Measurements from ENCODE around the gene IFT80.

IFT80 gene

GRCh38 chr3:160399125-160400029, at the start of gene IFT80, which contains the start of gene SMC4:
Gene IFT80 (minus strand): TSS chr3:160399225. CDS start chr3:160384600, 14,625 bp downstream.
Gene SMC4 (plus strand): TSS chr3:160399650. CDS start chr3:160400827, 1,177 bp downstream.
- DNase-seq = peak; percentile 99

GRCh38 chr3:160447544-160447943, 48.5 kb upstream of the IFT80 start:
- DNase-seq = no peak

DNA sequence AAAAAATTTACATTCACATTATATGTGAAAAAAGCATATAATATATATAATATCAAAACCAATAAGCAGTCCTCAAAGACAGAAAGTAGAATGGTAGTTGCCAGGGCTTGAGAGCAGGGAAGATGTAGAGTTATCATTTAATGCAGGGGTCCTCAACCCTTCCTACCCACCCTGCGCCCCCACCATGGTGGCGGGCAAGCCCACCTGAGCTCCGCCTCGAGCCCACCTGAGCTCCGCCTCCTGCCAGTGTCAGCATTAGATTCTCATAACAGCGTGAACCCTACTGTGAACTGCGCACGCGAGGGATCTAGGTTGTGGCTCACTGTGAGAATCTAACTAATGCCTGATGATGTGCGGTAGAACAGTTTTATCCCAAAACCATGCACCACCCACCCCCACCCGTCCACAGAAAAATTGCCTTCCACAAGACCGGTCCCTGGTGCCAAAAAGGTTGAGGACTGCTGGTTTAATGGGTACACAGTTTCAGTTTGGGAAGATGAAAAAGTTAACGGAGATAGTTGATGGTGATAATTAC, 47.6 kb upstream of the IFT80 start:
- no peak for DNase-seq

GRCh38 chr3:160445854-160446253, 46.8 kb upstream of the IFT80 start:
- no peak for DNase-seq

DNA sequence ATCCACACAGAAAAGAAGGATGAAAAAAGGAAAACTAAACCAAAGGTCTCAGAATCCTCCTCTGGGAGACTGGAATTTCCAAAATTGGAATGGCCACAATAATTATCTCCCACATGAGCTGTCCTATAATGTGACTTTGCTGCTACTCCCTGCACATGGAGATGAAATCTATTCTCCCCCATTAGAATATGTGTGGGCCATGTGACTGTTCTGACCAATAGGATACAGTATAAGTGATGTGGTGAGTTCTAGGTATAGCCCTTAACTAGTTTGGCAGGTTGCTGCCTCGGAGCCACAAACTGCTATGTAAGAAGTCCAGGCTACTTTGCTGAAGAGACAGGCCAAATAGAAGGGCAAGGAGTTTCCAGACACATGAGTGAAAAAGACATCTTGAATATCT, 45.4 kb upstream of the IFT80 start:
- no peak for DNase-seq

DNA sequence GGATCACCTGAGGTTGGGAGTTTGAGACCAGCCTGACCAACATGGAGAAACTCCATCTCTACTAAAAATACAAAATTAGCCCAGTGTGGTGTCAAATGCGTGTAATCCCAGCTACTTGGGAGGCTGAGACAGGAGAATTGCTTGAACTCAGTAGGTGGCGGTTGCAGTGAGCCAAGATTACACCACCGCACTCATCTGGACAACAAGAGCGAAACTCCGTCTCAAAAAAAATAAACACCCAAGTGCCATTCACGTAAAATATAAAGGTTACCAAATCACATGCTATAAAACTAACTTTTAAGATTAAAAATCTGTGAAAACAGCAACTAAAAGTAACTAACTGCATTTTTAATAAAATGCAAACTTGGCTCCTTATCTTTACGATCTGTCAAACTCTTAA, 41.7 kb upstream of the IFT80 start:
- no peak for DNase-seq

DNA sequence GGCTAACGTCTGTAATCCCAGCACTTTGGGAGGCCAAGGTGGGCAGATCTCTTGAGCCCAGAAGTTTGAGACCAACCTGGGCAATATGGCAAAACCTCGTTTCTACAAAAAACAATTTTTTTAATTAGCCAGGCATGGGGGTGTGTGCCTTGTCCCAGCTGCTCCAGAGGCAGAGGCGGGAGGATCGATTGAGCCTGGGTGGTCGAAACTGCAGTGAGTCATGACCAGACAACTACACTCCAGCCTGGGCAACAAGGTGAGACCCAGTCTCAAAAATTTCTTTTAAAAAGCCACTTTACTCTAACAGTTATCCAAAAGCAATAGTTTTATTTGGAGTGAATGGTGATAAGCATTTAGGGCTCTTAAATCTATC, 38.0 kb upstream of the IFT80 start:
- DNase-seq = no peak

DNA sequence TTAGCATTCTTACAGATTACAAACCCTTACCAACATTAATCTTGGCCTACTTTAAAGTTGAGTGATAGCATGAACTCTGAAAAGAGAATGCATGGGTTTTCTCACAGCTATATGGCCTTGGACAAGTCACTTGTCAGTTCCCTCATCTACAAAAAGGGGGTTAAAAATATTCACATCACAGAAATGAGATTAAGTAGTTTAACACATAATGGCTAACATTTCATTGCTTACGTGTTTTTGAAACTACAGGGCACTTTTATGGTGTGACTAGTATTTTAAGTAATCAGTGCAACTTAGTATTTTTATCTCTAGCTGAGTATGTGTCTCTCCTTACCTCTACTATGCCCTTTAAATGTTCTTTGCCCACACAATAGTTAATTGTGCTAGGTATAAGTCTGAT, 36.7 kb upstream of the IFT80 start:
- no peak for DNase-seq

DNA sequence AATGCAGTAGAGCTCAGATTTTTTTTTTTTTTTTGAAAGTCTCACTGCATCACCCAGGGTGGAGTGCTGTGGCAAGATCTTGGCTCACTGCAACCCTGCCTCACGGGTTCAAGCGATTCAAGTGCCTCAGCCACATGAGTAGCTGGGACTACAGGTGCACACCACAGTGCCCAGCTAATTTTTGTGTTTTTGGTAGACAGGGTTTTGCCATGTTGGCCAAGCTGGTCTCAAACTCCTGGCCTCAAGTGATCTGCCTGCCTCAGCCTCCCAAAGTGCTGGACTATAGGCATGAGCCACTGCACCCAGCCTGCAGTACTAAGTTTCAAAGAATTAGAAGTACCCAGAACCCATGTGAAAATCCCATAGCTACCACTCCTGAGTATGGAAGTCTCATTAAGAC, 36.1 kb upstream of the IFT80 start:
- no peak for DNase-seq

DNA sequence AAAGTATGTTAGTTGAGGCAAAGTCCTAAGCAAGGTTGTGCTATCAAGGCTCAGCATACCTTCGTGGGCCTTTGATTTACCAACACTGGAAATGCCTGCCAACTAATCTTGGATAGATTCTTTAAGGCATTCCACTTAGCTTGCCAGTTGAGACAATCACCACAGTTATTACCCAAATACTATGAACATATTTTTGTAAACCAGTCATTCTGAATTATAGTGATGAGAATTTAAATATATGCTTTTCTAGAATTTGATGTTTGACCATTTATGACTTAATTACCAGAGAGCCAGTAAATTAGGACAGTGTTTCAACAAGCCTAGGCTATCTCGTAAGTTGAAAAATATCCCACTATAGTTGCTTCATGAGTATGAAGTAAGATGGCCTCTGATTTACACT, 35.0 kb upstream of the IFT80 start:
- DNase-seq = no peak

GRCh38 chr3:160427832-160428424, 28.9 kb upstream of the IFT80 start:
- no peak for DNase-seq

DNA sequence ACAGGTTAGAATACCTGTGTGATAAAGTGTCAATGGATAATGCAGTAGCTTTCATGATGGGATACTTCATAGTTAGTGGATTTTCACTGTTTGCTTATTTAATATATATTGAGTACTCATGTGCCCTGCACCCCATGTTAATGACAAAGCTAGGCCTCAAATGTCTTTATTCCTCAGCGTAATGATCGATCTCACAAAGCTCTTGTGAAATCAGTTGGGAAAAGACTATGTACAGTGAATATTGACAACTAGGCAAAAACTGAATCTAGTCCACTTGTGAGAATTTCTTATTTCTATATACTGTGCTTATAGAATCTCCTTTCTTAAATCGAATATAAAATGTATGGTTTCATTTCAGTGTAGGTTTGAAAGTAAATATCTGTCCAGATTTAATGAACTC, 18.3 kb upstream of the IFT80 start:
- DNase-seq = no peak

DNA sequence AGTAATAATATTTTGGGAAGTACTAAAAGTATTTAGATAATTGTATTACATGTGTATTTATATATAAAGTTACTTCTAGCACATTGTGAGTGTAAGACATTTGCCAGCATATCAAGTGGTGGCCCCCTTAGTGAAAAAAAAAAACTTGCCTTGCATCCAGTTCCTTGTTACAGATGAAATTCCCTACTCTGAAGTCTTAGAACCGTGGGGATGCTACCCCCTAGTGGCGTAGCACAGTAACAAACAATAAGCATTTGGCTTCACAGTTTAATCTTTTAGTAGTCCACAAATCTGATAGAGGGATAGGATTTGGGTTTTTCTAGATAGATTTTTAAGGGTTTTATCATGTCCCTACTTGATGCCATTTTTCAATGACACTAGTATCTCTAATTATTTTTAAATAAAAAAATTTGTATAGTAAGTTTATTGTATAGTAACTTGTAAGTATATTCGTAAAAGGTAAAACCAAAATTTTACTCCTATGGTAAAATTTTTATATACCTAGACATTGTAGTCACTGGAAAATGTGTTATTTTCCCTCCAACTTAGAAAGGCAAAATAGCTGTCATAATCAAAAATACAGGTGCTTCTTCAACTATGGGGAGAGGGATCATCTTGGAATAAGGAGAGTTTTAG, 14.7 kb upstream of the IFT80 start:
- DNase-seq = peak; percentile 82

DNA sequence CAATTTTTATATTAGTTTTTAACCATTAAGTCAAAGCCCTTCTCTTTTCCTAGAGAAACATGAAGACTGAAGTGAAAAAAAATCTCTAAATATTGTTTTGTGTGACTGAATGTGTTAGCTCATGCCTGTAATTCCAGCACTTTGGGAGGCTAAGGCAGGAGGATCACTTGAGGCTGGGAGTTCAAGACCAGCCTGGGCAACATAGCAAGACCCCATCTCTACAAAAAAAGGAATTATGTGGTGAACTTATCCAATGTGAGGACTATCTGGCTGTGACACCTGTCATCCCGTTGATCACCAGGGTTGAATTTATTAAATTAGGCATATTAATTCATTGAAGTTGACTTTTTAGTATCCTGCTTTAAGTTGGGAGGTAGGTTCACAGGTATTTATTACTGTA, 13.5 kb upstream of the IFT80 start:
- no peak for DNase-seq

DNA sequence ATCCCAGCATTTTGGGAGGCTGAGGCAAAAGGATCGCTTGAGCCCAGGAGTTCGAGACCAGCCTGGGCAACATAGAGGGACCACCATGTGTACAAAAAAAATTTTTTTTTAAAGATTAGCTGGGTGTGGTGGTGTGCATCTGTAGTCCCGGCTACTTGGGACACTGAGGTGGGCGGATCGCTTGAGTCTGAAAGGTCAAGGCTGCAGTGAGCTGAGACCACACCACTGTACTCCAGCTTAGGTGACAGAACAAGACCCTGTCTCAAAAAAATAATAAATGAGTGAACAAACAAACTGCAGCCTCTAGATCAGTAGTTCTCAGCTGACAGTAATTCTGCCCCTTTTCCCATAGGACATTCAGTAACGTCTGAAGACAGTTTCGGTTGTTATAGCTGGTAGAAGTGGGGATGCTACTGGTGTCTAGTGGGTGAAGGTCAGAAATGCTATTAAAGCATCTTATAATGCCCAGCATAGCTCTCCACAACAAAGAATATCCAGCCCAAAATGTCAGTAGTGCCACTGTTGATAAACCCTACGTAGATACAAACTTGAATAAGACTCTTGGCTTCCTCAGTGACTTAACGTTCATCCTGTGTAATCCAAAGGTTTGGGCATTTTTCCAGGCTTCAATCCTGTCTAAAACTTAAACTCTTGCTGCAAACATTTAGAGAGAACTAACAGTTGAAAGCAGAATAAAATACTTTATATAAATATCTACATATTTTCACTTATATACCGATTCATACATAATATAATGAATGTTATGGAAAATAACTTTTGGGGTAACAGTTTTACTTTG, 11.0 kb upstream of the IFT80 start:
- no peak for DNase-seq

GRCh38 chr3:160403796-160404470, 4.9 kb upstream of the IFT80 start:
- DNase-seq = no peak

GRCh38 chr3:160403028-160403545, 4.1 kb upstream of the IFT80 start:
- no peak for DNase-seq

- DNase-seq = no peak
These were observed 3.4 kb upstream of the IFT80 start for GRCh38 chr3:160402221-160403027.

DNA sequence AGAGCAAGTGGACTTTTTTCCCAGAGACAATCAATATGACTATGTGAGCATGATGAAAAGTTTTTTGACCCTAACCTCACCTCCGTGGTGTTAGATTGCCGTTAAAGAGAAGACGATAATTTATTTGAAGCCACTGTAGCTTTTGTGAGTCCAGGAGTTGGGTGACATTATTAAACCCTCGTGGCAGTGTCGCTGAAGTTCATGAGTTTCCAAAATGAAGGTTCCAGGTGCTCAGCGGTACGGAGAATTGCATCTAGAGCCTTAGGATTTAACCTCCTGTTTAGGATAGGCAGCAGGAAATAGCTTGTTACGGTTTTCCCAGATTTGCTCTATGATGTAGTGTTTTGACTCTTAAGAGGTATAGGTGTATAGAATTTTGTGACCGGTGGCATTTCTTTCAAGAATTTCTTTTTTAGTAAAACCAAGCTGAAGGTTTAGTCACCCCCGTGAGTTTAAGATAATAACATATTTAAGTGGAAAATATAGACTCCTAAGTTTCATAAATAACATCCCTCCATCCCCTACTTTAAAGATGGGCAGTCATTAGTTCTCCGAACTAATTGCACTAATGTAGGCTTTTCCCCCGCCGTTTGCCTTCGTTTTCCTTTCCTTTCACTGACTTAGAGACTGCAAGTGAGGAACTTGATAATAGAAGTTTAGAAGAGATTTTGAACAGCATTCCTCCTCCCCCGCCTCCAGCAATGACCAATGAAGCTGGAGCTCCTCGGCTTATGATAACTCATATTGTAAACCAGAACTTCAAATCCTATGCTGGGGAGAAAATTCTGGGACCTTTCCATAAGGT, 2.5 kb upstream of the IFT80 start:
- no peak for DNase-seq

GRCh38 chr3:160400702-160401150, 1.7 kb upstream of the IFT80 start:
- DNase-seq = no peak

All from NCI-H1436 (cell line).